Smooth muscle cell (in vitro differentiated cells): Measurements from ENCODE around the gene POLE. TPM values are rescaled to one million over a fixed set of nuclear protein-coding genes. Genes with fewer than 3 reads are reported as not detected.

ENCODE experiments used
- DNase-seq: peaks from one replicate; lab custom pipeline; 2025; ENCODE audit not compliant: unreplicated experiment; lab: John Stamatoyannopoulos, UW
- H2AFZ ChIP-seq: fragments of 200-600 bp; sonication (generic); 2 replicates; pipeline ENCODE4 v1.6.0; 2016; ENCODE audit warnings: antibody characterized with exemption, low read depth, mild to moderate bottlenecking
- H3F3A ChIP-seq: fragments of 200-600 bp; sonication (generic); 2 replicates; pipeline ENCODE4 v1.6.0; 2017; ENCODE audit warnings: antibody characterized with exemption, low read depth
- H3K27ac ChIP-seq: fragments of 200-600 bp; sonication (generic); 2 replicates; pipeline ENCODE4 v1.5.1; 2016; ENCODE audit warnings: low read depth, mild to moderate bottlenecking
- H3K27me3 ChIP-seq: fragments of 200-600 bp; sonication (generic); 2 replicates; pipeline ENCODE4 v1.6.1; 2016; ENCODE audit warnings: low read depth, mild to moderate bottlenecking
- H3K36me3 ChIP-seq: fragments of 200-600 bp; sonication (generic); 2 replicates; pipeline ENCODE4 v1.5.1; 2016; ENCODE audit warnings: low read depth
- H3K4me1 ChIP-seq: fragments of 200-600 bp; sonication (generic); 2 replicates; pipeline ENCODE4 v1.5.1; 2016; ENCODE audit warnings: low read depth
- H3K4me2 ChIP-seq: fragments of 200-600 bp; sonication (generic); 2 replicates; pipeline ENCODE4 v1.6.0; 2016; ENCODE audit warnings: mild to moderate bottlenecking
- H3K4me3 ChIP-seq: fragments of 200-600 bp; sonication (generic); 2 replicates; pipeline ENCODE4 v1.5.1; 2016; ENCODE audit warnings: mild to moderate bottlenecking
- H3K79me2 ChIP-seq: fragments of 200-600 bp; sonication (generic); 2 replicates; pipeline ENCODE4 v1.6.0; 2016; ENCODE audit warnings: low read depth, mild to moderate bottlenecking
- H3K9ac ChIP-seq: fragments of 200-600 bp; sonication (generic); 2 replicates; pipeline ENCODE4 v1.6.0; 2016; ENCODE audit warnings: low read depth
- H3K9me3 ChIP-seq: fragments of 200-600 bp; sonication (generic); replicated peaks from 2 replicates; pipeline ENCODE4 v1.5.1; 2016; ENCODE audit warnings: low read depth
- H4K20me1 ChIP-seq: fragments of 200-600 bp; sonication (generic); 2 replicates; pipeline ENCODE4 v1.6.0; 2016; ENCODE audit warnings: low read depth
- WGBS: methylation state at CpG from one replicate; pipeline ENCODE4 v1.1.7; 2016; ENCODE audit warnings: low lambda C conversion rate; 5-methylcytosine and 5-hydroxymethylcytosine counted together
- polyA plus RNA-seq: library from polyadenylated mRNA; unstranded; fragments of >200 nt; fragmentation: Nextera tagmentation; extraction: Ambion mirVana; gene quantifications from 2 replicates; pipeline ENCODE4 v1.2.1, GENCODE V29; 2016
- total RNA-seq: library from RNA; depleted of rRNA; stranded (reverse); fragments of >200 nt; gene quantifications from 2 replicates; pipeline ENCODE4 v1.2.3, GENCODE V29; 2014
- TF ChIP-seq, protein P1 (sequence below): fragments of 200-600 bp; sonication (generic); IDR thresholded peaks from 2 replicates; pipeline ENCODE4 v1.5.1; 2017; ENCODE audit warnings: borderline replicate concordance, mild to moderate bottlenecking, antibody characterized with exemption; ENCODE audit not compliant: insufficient read depth, poor library complexity, severe bottlenecking

Gene POLE
- total and polyA plus RNA-seq, 2 experiments from 2014 or later = 8.5 to 11.5 TPM

GRCh38 chr12:132672116-132672515, 15.0 kb downstream of the POLE start:
- Histone ChIP-seq H3K27me3 (no peaks in the 10 kb centered on the region), H3K9ac (no peak overlapping the region), H2AFZ (no peak overlapping the region), H3K36me3 (no peaks in the 10 kb centered on the region), H3K79me2 (no peaks in the 10 kb centered on the region), H3K27ac (no peak overlapping the region), H3K4me2 (no peak overlapping the region), H3K4me1 (no peaks in the 10 kb centered on the region), H4K20me1 (no peaks in the 10 kb centered on the region), H3K9me3 (no peaks in the 10 kb centered on the region), H3F3A (no peaks in the 10 kb centered on the region), H3K4me3 (no peak overlapping the region)
- WGBS = 96% methylated on average over 16 of the region's 16 CpGs
- no peak for DNase-seq
- TF ChIP-seq, protein P1, sequence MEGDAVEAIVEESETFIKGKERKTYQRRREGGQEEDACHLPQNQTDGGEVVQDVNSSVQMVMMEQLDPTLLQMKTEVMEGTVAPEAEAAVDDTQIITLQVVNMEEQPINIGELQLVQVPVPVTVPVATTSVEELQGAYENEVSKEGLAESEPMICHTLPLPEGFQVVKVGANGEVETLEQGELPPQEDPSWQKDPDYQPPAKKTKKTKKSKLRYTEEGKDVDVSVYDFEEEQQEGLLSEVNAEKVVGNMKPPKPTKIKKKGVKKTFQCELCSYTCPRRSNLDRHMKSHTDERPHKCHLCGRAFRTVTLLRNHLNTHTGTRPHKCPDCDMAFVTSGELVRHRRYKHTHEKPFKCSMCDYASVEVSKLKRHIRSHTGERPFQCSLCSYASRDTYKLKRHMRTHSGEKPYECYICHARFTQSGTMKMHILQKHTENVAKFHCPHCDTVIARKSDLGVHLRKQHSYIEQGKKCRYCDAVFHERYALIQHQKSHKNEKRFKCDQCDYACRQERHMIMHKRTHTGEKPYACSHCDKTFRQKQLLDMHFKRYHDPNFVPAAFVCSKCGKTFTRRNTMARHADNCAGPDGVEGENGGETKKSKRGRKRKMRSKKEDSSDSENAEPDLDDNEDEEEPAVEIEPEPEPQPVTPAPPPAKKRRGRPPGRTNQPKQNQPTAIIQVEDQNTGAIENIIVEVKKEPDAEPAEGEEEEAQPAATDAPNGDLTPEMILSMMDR = no peak

DNA sequence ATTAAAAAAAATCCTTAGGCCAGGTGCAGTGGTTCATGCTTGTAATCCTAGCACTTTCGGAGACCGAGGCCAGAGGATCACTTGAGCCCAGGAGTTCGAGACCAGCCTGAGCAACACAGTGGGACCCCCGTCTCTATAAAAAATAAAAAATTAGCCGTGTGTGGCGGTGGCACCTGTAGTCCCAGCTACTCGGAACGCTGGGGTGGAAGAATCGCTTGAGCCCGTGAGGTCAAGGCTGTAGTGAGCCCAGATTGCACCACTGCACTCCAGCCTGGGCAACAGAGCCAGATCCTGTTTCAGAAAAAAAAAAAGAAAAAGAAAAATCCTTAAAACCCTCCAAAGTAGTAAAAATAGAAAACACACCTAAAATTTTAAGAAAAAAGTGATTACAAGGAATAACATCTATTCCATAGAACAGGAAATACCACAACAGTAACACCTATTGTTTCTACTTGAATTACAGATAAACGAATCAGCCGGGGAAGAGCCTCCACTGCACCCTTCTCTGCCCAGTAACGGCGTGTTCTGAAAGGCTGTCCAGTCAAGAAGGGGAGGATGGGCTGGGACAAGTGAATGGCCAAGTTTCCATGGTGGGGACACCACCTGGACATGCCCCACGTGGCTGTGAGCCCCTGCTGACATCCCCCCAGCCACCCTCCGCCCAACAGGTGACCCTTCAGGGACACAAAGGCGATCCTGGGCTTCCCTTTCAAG, 17.8 kb downstream of the POLE start:
- Histone ChIP-seq H3K27me3 (no peaks in the 10 kb centered on the region), H2AFZ (no peak overlapping the region), H3K4me2 (no peak overlapping the region), H3K4me1 (no peaks in the 10 kb centered on the region), H3K4me3 (no peak overlapping the region), H3K9me3 (no peaks in the 10 kb centered on the region), H3K36me3 (no peaks in the 10 kb centered on the region), H3F3A (no peaks in the 10 kb centered on the region), H3K79me2 (no peaks in the 10 kb centered on the region), H3K9ac (no peak overlapping the region), H3K27ac (no peak overlapping the region), H4K20me1 (no peaks in the 10 kb centered on the region)
- 97% methylated on average over 17 of the region's 17 CpGs for WGBS
- no peak for DNase-seq
- TF ChIP-seq, protein P1 = no peak

DNA sequence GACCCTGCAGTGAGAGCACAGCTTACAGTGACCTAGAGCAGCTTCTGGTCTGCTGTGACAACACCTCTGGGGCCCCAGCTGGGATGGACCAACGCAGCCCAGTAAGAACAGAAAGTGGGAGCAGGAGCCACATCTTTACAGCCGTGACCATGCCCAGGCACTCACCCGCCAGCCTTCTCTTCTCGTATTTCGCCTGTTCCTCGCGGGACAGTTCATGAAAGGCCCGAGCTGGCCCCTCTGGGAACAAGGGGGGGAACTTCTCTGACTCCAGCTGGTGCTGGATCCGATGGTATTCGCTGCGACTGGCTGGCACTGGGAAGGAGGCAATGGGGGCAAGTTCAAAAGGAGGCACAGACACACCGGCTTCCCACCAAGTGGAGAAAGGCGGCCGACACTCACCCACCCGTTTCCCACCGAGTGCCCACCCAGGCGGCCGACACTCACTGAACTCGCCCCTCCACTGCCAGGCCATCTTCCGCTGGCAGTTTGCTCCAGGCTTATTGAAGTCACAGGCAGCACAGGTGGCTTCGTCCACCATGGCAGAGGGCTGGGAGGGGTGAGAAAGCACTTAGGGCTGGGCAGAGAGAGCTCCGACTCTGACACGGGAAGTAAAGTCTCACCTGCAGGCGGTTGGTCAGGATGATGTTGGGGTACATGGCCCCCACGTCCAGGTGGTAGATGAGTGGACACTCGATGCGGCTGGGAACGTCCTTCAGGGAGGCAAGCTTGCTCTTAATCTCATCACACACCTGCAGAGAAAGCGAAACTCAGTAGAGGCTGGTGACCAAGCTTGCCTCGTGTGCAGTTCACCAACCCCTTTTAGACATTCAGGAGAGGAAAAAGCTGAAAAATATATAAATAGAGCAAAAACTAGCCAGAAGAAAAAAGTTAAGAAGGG, 18.7 kb downstream of the POLE start:
- no peak overlapping the region for H3K4me2 ChIP-seq
- H2AFZ ChIP-seq = no peak overlapping the region
- DNase-seq = no peak
- no peaks in the 10 kb centered on the region for H3K9me3 ChIP-seq
- TF ChIP-seq, protein P1 = no peak
- H3F3A ChIP-seq = no peaks in the 10 kb centered on the region
- H4K20me1 ChIP-seq = no peaks in the 10 kb centered on the region
- H3K27me3 ChIP-seq = no peaks in the 10 kb centered on the region
- no peaks in the 10 kb centered on the region for H3K79me2 ChIP-seq
- H3K9ac ChIP-seq = no peak overlapping the region
- no peak overlapping the region for H3K4me3 ChIP-seq
- no peaks in the 10 kb centered on the region for H3K36me3 ChIP-seq
- WGBS = 98% methylated on average over 30 of the region's 30 CpGs
- H3K4me1 ChIP-seq = no peaks in the 10 kb centered on the region
- H3K27ac ChIP-seq = no peak overlapping the region
